ENCODE results near the gene APOB. TPM values are rescaled to one million over a fixed set of nuclear protein-coding genes. Genes with fewer than 3 reads are reported as not detected.

APOB gene
- total and polyA plus RNA-seq, 2 of the 13 experiments (the other 11 are each of a cell fraction or from before 2014, with no cell fraction given) = 1,569 to 2,515 TPM

- TF ChIP-seq ZNF318 (CRISPR knock-in tag; IDR thresholded peaks at IDR 0.05) = no peak
- no peak for TF ChIP-seq EEA1 (CRISPR knock-in tag; IDR thresholded peaks at IDR 0.05; ENCODE audit: borderline replicate concordance)
- TF ChIP-seq MYC (CRISPR knock-in tag; IDR thresholded peaks at IDR 0.05; ENCODE audit: borderline replicate concordance) = no peak
- TF ChIP-seq SPEN (CRISPR knock-in tag; IDR thresholded peaks at IDR 0.05; ENCODE audit: low read depth) = no peak
- no peak for TF ChIP-seq ZNF430 (CRISPR knock-in tag; IDR thresholded peaks at IDR 0.05)
- no peak for TF ChIP-seq ZBTB14 (CRISPR knock-in tag; IDR thresholded peaks at IDR 0.05)
- no peak; the same call in 1 of the 2 replicates for TF ChIP-seq ZNF260 (CRISPR knock-in tag; IDR thresholded peaks at IDR 0.05; ENCODE audit: borderline replicate concordance, low read depth)
- no peak for TF ChIP-seq SIN3B (IDR thresholded peaks at IDR 0.05; ENCODE audit: low read length)
- TF ChIP-seq, protein P1, sequence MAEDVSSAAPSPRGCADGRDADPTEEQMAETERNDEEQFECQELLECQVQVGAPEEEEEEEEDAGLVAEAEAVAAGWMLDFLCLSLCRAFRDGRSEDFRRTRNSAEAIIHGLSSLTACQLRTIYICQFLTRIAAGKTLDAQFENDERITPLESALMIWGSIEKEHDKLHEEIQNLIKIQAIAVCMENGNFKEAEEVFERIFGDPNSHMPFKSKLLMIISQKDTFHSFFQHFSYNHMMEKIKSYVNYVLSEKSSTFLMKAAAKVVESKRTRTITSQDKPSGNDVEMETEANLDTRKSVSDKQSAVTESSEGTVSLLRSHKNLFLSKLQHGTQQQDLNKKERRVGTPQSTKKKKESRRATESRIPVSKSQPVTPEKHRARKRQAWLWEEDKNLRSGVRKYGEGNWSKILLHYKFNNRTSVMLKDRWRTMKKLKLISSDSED (CRISPR knock-in tag; IDR thresholded peaks at IDR 0.05) = no peak
- TF ChIP-seq ZFP36L2 (CRISPR knock-in tag; IDR thresholded peaks at IDR 0.05) = no peak
- no peak for TF ChIP-seq THYN1 (CRISPR knock-in tag; IDR thresholded peaks at IDR 0.05; ENCODE audit: borderline replicate concordance, low read depth)
- TF ChIP-seq, protein P2, sequence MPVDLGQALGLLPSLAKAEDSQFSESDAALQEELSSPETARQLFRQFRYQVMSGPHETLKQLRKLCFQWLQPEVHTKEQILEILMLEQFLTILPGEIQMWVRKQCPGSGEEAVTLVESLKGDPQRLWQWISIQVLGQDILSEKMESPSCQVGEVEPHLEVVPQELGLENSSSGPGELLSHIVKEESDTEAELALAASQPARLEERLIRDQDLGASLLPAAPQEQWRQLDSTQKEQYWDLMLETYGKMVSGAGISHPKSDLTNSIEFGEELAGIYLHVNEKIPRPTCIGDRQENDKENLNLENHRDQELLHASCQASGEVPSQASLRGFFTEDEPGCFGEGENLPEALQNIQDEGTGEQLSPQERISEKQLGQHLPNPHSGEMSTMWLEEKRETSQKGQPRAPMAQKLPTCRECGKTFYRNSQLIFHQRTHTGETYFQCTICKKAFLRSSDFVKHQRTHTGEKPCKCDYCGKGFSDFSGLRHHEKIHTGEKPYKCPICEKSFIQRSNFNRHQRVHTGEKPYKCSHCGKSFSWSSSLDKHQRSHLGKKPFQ (CRISPR knock-in tag; IDR thresholded peaks at IDR 0.05; ENCODE audit: insufficient replicate concordance) = no peak
- TF ChIP-seq HMG20B (CRISPR knock-in tag; conservative IDR thresholded peaks at IDR 0.05) = no peak
- no peak for TF ChIP-seq ZIK1 (CRISPR knock-in tag; IDR thresholded peaks at IDR 0.05; ENCODE audit: borderline replicate concordance, low read depth)
- no peak for TF ChIP-seq ZNF790 (CRISPR knock-in tag; IDR thresholded peaks at IDR 0.05; ENCODE audit: borderline replicate concordance)
- 0 out of 2 replicates have a peak, but pooled peaks have one; percentile 42 for TF ChIP-seq ZNF317 (CRISPR knock-in tag; IDR thresholded peaks at IDR 0.05)
These were observed 7.7 kb downstream of the APOB start (continued) for GRCh38 chr2:21035974-21036707.

Data from HepG2 (cell line).